GM23338 (cell line): Measurements from ENCODE around the gene GLCCI1. TPM values are rescaled to one million over a fixed set of nuclear protein-coding genes. Genes with fewer than 3 reads are reported as not detected.

Experiments
- ATAC-seq: fragments of 200-7000 bp; cut with Tn5 transposase; 3 replicates; pipeline ENCODE4 v1.9.1; 2020
- DNase-seq: peaks from one replicate; pipeline ENCODE4 v3.0.0-alpha.2; 2015; ENCODE audit warnings: low spot score
- H2AFZ ChIP-seq: fragments of 200-600 bp; sonication (generic); 2 replicates; pipeline ENCODE4 v1.8.0; 2016; ENCODE audit warnings: antibody characterized with exemption, mild to moderate bottlenecking, moderate library complexity
- H3F3A ChIP-seq: fragments of 200-600 bp; sonication (generic); replicated peaks from 2 replicates; pipeline ENCODE4 v1.8.0; 2017; ENCODE audit warnings: antibody characterized with exemption, mixed run types, low read depth
- H3K27ac ChIP-seq: fragments of 200-600 bp; sonication (generic); 2 replicates; pipeline ENCODE4 v1.6.1; 2016; ENCODE audit warnings: low read depth
- H3K27me3 ChIP-seq: fragments of 200-600 bp; sonication (generic); 2 replicates; pipeline ENCODE4 v1.8.0; 2016; ENCODE audit warnings: mild to moderate bottlenecking, mixed run types, moderate library complexity; ENCODE audit not compliant: insufficient read depth
- H3K36me3 ChIP-seq: fragments of 200-600 bp; sonication (generic); 2 replicates; pipeline ENCODE4 v1.8.0; 2016; ENCODE audit warnings: mild to moderate bottlenecking; ENCODE audit not compliant: insufficient read depth
- H3K4me1 ChIP-seq: fragments of 200-600 bp; sonication (generic); 2 replicates; pipeline ENCODE4 v1.8.0; 2016; ENCODE audit warnings: mild to moderate bottlenecking, moderate library complexity; ENCODE audit not compliant: insufficient read depth
- H3K4me2 ChIP-seq: fragments of 200-600 bp; sonication (generic); 2 replicates; pipeline ENCODE4 v1.7.1; 2017; ENCODE audit warnings: mixed run types
- H3K4me3 ChIP-seq: fragments of 200-600 bp; sonication (generic); 2 replicates; pipeline ENCODE4 v1.6.1; 2016; ENCODE audit warnings: mixed run types
- H3K79me2 ChIP-seq: fragments of 200-600 bp; sonication (generic); replicated peaks from 2 replicates; pipeline ENCODE4 v1.8.0; 2017; ENCODE audit warnings: mild to moderate bottlenecking; ENCODE audit not compliant: insufficient read depth
- H3K9me2 ChIP-seq: fragments of 200-600 bp; sonication (generic); 2 replicates; pipeline ENCODE4 v1.8.0; 2017; ENCODE audit not compliant: insufficient read depth
- H4K20me1 ChIP-seq: fragments of 200-600 bp; sonication (generic); replicated peaks from 2 replicates; pipeline ENCODE4 v1.8.0; 2017; ENCODE audit warnings: mild to moderate bottlenecking; ENCODE audit not compliant: insufficient read depth
- H3K27ac Mint-ChIP-seq: 2 replicates; pipeline ENCODE4 v1.8.0; 2020; ENCODE audit warnings: inconsistent platforms, mild to moderate bottlenecking, moderate library complexity, mixed read lengths
- H3K27me3 Mint-ChIP-seq: 3 replicates; pipeline ENCODE4 v1.8.0; 2022; ENCODE audit warnings: low read depth, mild to moderate bottlenecking, moderate library complexity, mixed read lengths, inconsistent platforms; ENCODE audit not compliant: insufficient read depth, poor library complexity
- H3K36me3 Mint-ChIP-seq: 3 replicates; pipeline ENCODE4 v1.8.0; 2021; ENCODE audit warnings: low read depth, mild to moderate bottlenecking, inconsistent platforms, moderate library complexity, mixed read lengths
- H3K4me1 Mint-ChIP-seq: 3 replicates; pipeline ENCODE4 v1.8.0; 2020; ENCODE audit warnings: mild to moderate bottlenecking, inconsistent platforms, mixed read lengths
- H3K4me3 Mint-ChIP-seq: 3 replicates; pipeline ENCODE4 v1.8.0; 2021; ENCODE audit warnings: moderate library complexity, mild to moderate bottlenecking, inconsistent platforms, mixed read lengths
- H3K9me3 Mint-ChIP-seq: 3 replicates; pipeline ENCODE4 v1.8.0; 2020; ENCODE audit warnings: moderate library complexity, mild to moderate bottlenecking, inconsistent platforms, mixed read lengths
- CREB1 ChIP-seq: fragments of 250-450 bp; sonication (Bioruptor Pico); IDR thresholded peaks from 2 replicates; pipeline ENCODE4 v1.5.0; 2020; ENCODE audit warnings: low read depth, mild to moderate bottlenecking, moderate library complexity
- CTCF ChIP-seq, 2 experiments: fragments of 200-600 bp in 1 of 2; sonication (generic) in 1 of 2; conservative IDR thresholded peaks; 2 replicates each; pipeline versions ENCODE4 v1.5.1 to v1.6.1; 2016 to 2017; ENCODE audit warnings: antibody characterized with exemption in 2 of 2, low read depth in 2 of 2, mild to moderate bottlenecking in 2 of 2, moderate library complexity in 1 of 2
- ETS1 ChIP-seq: IDR thresholded peaks from 2 replicates; pipeline ENCODE4 v1.6.1; 2016; ENCODE audit warnings: antibody characterized with exemption
- EZH2 ChIP-seq: fragments of 200-600 bp; sonication (generic); IDR thresholded peaks from one replicate; pipeline ENCODE4 v1.8.0; 2017; ENCODE audit warnings: antibody characterized with exemption, mild to moderate bottlenecking, low read depth; ENCODE audit not compliant: unreplicated experiment
- EZH2phosphoT487 ChIP-seq: fragments of 200-600 bp; sonication (generic); IDR thresholded peaks from one replicate; pipeline ENCODE4 v1.8.1; 2018; ENCODE audit warnings: antibody characterized with exemption; ENCODE audit not compliant: unreplicated experiment
- JUNB ChIP-seq: IDR thresholded peaks from one replicate; pipeline ENCODE4 v1.6.1; 2016; ENCODE audit warnings: antibody characterized with exemption; ENCODE audit not compliant: unreplicated experiment
- NANOG ChIP-seq: IDR thresholded peaks from 2 replicates; pipeline ENCODE4 v1.6.1; 2016; ENCODE audit warnings: antibody characterized with exemption, borderline replicate concordance
- POLR2AphosphoS5 ChIP-seq: IDR thresholded peaks from 2 replicates; pipeline ENCODE4 v1.6.1; 2016; ENCODE audit warnings: antibody characterized with exemption, low read depth
- REST ChIP-seq: IDR thresholded peaks from one replicate; pipeline ENCODE4 v1.6.1; 2018; ENCODE audit warnings: antibody characterized with exemption; ENCODE audit not compliant: unreplicated experiment
- STAT1 ChIP-seq: IDR thresholded peaks from one replicate; pipeline ENCODE4 v1.6.1; 2016; ENCODE audit warnings: antibody characterized with exemption; ENCODE audit not compliant: unreplicated experiment
- ZNF114 ChIP-seq: fragments of 250-450 bp; sonication (Bioruptor Pico); IDR thresholded peaks from 2 replicates; pipeline ENCODE4 v1.5.0; 2020; ENCODE audit warnings: mild to moderate bottlenecking, moderate library complexity
- ZNF331 ChIP-seq: fragments of 250-450 bp; sonication (Bioruptor Pico); IDR thresholded peaks from 2 replicates; pipeline ENCODE4 v1.5.0; 2020; ENCODE audit warnings: low read depth, mild to moderate bottlenecking, moderate library complexity
- ZNF462 ChIP-seq: fragments of 250-450 bp; sonication (Bioruptor Pico); IDR thresholded peaks from 2 replicates; pipeline ENCODE4 v1.5.0; 2020; ENCODE audit warnings: mild to moderate bottlenecking, moderate library complexity
- polyA plus RNA-seq: library from polyadenylated mRNA; unstranded; fragments of >200 nt; fragmentation: Nextera tagmentation; extraction: Ambion mirVana; gene quantifications from 2 replicates; pipeline ENCODE4 v1.2.1, GENCODE V29; 2016
- total RNA-seq: library from RNA; depleted of rRNA; stranded (reverse); fragments of >200 nt; shearing (Covaris generic); gene quantifications from 2 replicates; pipeline ENCODE4 v1.2.3, GENCODE V29; 2014

The GLCCI1 gene
- total and polyA plus RNA-seq, 2 experiments from 2014 or later = 15.0 to 15.7 TPM

- no peak for TF ChIP-seq ZNF331
- TF ChIP-seq ETS1 = no peak
- TF ChIP-seq REST = no peak
- no peak for TF ChIP-seq EZH2phosphoT487
- no peak for TF ChIP-seq NANOG
- no peak for TF ChIP-seq ZNF114 (CRISPR knock-in tag)
- TF ChIP-seq POLR2AphosphoS5 = no peak
- no peak for TF ChIP-seq STAT1
- no peak for TF ChIP-seq JUNB
- no peak for TF ChIP-seq CTCF (conservative IDR thresholded peaks at IDR 0.05; ENCODE audit: low read depth in 2 of 2)
- no peak for TF ChIP-seq EZH2
- no peak for TF ChIP-seq ZNF462 (CRISPR knock-in tag)
- TF ChIP-seq CREB1 (CRISPR knock-in tag) = no peak
- Histone ChIP-seq H2AFZ (no peak overlapping the region), H3F3A (no peaks in the 10 kb centered on the region), H3K27me3 (no peaks in the 10 kb centered on the region), H3K79me2 (no peaks in the 10 kb centered on the region), H3K4me3 (no peak overlapping the region), H3K4me1 (peaks cover 8% of the 10 kb centered on the region; the same call in 1 of the 2 replicates), H3K27ac (no peak overlapping the region), H3K4me2 (no peak overlapping the region), H3K36me3 (no peaks in the 10 kb centered on the region), H3K9me2 (peaks cover 17% of the 10 kb centered on the region; the same call in 1 of the 2 replicates), H4K20me1 (no peaks in the 10 kb centered on the region)
- H3K9me3 Mint-ChIP-seq = no peaks in the 10 kb centered on the region
- H3K27me3 Mint-ChIP-seq = peaks cover 7% of the 10 kb centered on the region
- H3K4me3 Mint-ChIP-seq = no peak overlapping the region
- peaks cover 11% of the 10 kb centered on the region for H3K4me1 Mint-ChIP-seq
- no peak for ATAC-seq
- no peak for DNase-seq
- H3K36me3 Mint-ChIP-seq = peaks cover 11% of the 10 kb centered on the region
- H3K27ac Mint-ChIP-seq = no peak overlapping the region
These were observed 160.7 kb downstream of the GLCCI1 start for GRCh38 chr7:8129318-8129659.
